ENCODE measurements around the gene RAP1GAP2. TPM values are rescaled to one million over a fixed set of nuclear protein-coding genes. Genes with fewer than 3 reads are reported as not detected.
A peak's percentile ranks its signal among the peaks of the same experiment; 100 is the strongest.
"Not testable (repeated sequence)": the region's sequence is repeated elsewhere in the genome, so short reads cannot be mapped to it uniquely, and the experiment has no call there.

Gene RAP1GAP2
- total RNA-seq, 1 donor from 2014 or later = 0.79 TPM

GRCh38 chr17:3026856-3027751, 230.9 kb downstream of the RAP1GAP2 start:
- peaks cover 10% of the 10 kb centered on the region for H3K9me3 Mint-ChIP-seq
- H3K4me3 Mint-ChIP-seq = no peak overlapping the region
- intact Hi-C loops (cut with micrococcal nuclease) = no loop called here
- H3K27ac Mint-ChIP-seq = no peak overlapping the region
- DNase-seq = no peak
- H3K36me3 Mint-ChIP-seq (ENCODE audit: low read depth) = peaks cover 14% of the 10 kb centered on the region
- H3K27me3 Mint-ChIP-seq = no peaks in the 10 kb centered on the region
- no peaks in the 10 kb centered on the region for H3K4me1 Mint-ChIP-seq

DNA sequence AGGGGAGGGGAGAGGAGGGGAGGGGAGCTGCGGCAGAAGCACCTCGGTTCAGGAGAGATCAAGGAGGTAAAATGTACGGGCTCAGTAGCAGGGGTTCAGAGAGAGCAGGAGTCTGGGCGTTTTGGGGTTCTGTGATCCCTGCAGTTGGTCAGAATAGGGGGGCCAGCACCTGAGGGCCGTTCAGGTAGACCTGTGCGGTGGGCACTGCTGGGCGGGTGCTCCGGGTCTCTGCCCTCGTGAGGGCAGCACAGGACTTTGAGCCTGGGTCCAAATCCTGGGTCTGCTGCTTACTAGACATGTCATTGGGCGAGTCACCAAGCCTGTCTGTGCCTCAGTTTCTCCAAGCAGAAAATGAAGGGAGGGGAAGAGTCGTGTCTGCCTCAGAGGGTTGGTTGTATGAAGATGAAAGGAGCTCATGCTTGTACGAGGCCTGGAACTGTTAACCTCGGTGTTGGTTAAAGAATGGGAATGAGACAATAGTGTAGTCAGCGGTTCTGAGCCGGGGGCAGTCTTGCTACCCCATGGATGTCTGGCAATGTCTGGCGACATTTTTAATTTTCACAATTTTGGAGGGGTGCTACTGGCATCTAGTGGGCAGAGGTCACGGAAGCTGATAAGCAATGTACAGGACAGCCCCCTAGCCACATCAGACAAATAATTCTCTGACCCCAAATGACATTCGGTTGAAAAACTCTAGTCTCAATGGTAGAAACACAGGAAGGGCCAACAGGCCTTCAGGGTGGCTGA, 231.7 kb downstream of the RAP1GAP2 start:
- no peaks in the 10 kb centered on the region for H3K4me1 Mint-ChIP-seq
- no peak overlapping the region for H3K27ac Mint-ChIP-seq
- no peaks in the 10 kb centered on the region for H3K27me3 Mint-ChIP-seq
- H3K36me3 Mint-ChIP-seq (ENCODE audit: low read depth) = peaks cover 8% of the 10 kb centered on the region
- H3K4me3 Mint-ChIP-seq = no peak overlapping the region
- DNase-seq = no peak
- H3K9me3 Mint-ChIP-seq = peaks cover 4% of the 10 kb centered on the region
- intact Hi-C loops (cut with micrococcal nuclease) = no loop called here

- no peaks in the 10 kb centered on the region for H3K27me3 Mint-ChIP-seq
- DNase-seq = no peak
- H3K9me3 Mint-ChIP-seq = no peaks in the 10 kb centered on the region
- H3K4me1 Mint-ChIP-seq = no peaks in the 10 kb centered on the region
- H3K36me3 Mint-ChIP-seq (ENCODE audit: low read depth) = peaks cover 2% of the 10 kb centered on the region
- no peak overlapping the region for H3K27ac Mint-ChIP-seq
- intact Hi-C loops (cut with micrococcal nuclease) = no loop called here
- H3K4me3 Mint-ChIP-seq = no peak overlapping the region
Observed at GRCh38 chr17:3029213-3029913, 233.1 kb downstream of the RAP1GAP2 start.

DNA sequence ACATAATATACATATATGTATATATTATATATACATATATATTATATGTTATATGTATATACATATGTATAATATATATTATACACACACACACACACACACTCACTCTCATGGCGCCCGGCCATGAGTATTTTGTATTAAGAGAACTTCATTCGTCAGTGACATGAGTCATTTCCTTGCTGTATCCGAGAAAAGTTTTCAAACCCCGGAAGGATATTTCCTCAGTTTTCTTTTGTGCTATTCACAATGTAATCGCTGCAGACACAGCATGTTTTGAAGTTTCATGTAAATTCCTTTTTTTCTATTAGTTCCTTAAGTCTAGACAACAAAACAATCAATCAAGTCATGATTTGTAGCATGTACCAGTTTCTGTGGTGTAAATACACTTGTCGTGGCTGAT, 233.9 kb downstream of the RAP1GAP2 start:
- Mint-ChIP-seq H3K4me3 (no peak overlapping the region), H3K27ac (no peak overlapping the region), H3K9me3 (no peaks in the 10 kb centered on the region), H3K4me1 (no peaks in the 10 kb centered on the region), H3K27me3 (no peaks in the 10 kb centered on the region), H3K36me3 (ENCODE audit: low read depth) (peaks cover 2% of the 10 kb centered on the region)
- no peak for DNase-seq
- intact Hi-C loops (cut with micrococcal nuclease) = no loop called here

DNA sequence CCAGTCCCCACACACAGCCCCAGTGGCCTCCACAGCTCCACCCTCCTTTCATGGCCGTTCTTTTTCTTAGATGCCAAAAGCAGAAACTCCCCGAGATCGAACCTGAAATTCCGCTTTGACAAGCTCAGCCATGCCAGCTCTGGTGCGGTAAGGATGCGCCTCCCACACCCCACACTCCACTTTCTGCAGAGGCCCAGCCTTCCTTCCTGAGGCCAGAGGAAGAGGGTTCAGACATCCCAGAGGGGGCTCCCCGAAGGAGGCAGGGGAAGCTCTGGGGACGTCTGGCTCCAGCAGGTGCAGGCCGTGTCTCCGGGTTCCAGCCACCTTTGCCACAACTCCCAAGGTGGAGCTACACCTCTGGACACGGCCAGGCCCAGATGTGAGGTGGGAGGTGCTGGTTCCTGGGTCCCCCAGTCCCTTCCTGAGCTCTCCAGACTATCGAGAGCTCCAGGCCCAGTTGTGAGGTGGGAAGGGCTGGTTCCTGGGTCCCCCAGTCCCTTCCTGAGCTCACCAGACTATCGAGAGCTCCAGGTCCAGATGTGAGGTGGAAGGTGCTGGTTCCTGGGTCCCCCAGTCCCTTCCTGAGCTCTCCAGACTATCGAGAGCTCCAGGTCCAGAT, 234.7 kb downstream of the RAP1GAP2 start:
- not testable (repeated sequence) for H3K27ac Mint-ChIP-seq

DNA sequence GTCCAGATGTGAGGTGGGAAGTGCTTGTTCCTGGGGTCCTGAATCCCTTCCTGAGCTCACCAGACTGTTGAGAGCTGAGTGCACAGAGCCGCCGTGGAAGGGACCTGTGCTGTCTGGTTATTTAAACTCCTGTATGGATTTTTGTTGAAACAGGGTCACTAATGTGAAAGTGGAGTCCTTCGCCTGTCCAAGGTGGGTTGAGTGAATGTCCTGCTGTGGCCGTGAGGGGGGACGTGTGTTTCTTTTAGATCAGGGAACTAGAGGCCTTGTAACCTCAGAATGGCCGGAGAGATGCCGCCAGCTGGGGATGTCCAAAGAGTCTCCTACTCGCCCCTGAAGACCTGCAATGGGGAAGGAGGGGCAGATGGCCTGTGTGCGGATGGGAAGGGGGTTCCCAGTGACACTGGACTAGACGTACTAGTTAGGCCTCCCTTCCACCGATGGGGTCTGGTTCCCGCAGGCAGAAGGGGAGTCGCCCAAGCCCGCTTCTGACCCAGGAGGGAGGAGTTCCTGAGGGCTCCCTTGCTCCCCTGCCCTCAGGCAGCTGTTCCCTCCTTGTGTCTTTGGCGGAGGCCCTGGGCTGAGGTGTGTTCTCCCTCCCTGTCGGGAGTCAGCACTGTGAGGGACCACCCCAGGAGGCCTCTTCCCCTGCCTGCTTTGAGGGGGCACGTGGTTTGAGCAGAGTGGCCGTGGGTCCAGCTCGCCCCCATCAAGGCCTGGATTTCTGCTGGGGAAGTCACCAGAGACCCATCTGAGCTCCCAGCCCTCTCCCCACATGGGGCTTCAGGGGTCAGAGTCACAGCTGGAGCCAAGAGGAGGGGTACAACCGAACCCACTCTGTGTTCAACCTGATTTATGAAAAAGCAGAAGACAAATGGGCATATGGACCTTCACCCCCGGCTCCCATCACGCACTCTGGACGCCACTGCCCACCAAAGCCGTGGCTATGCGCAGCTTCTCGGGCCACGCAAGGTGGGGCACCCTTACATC, 236.3 kb downstream of the RAP1GAP2 start:
- DNase-seq = no peak

More for the DNA sequence above, 234.7 kb downstream of the RAP1GAP2 start:
- intact Hi-C loops (cut with micrococcal nuclease); H3K36me3 Mint-ChIP-seq (ENCODE audit: low read depth); DNase-seq; H3K4me3 Mint-ChIP-seq; H3K4me1 Mint-ChIP-seq; H3K27me3 Mint-ChIP-seq; H3K9me3 Mint-ChIP-seq: not testable (repeated sequence)

GRCh38 chr17:3033248-3033640, 237.0 kb downstream of the RAP1GAP2 start:
- H3K27me3 Mint-ChIP-seq = no peaks in the 10 kb centered on the region
- H3K4me1 Mint-ChIP-seq = no peaks in the 10 kb centered on the region
- DNase-seq = peak; percentile 47
- no peaks in the 10 kb centered on the region for H3K9me3 Mint-ChIP-seq
- intact Hi-C loops (cut with micrococcal nuclease) = no loop called here
- peaks cover 2% of the 10 kb centered on the region for H3K36me3 Mint-ChIP-seq (ENCODE audit: low read depth)
- no peak overlapping the region for H3K4me3 Mint-ChIP-seq
- H3K27ac Mint-ChIP-seq = no peak overlapping the region

More for the DNA sequence above, 236.3 kb downstream of the RAP1GAP2 start:
- Mint-ChIP-seq H3K27me3 (no peaks in the 10 kb centered on the region), H3K4me1 (no peaks in the 10 kb centered on the region), H3K36me3 (ENCODE audit: low read depth) (peaks cover 2% of the 10 kb centered on the region), H3K9me3 (no peaks in the 10 kb centered on the region), H3K27ac (no peak overlapping the region), H3K4me3 (no peak overlapping the region)
- intact Hi-C loops (cut with micrococcal nuclease) = no loop called here

- Mint-ChIP-seq H3K27ac (no peak overlapping the region), H3K9me3 (no peaks in the 10 kb centered on the region), H3K4me1 (no peaks in the 10 kb centered on the region), H3K27me3 (no peaks in the 10 kb centered on the region), H3K36me3 (ENCODE audit: low read depth) (peaks cover 2% of the 10 kb centered on the region), H3K4me3 (no peak overlapping the region)
- intact Hi-C loops (cut with micrococcal nuclease) = no loop called here
- peak; percentile 48 for DNase-seq
Observed at GRCh38 chr17:3033741-3034577, 237.7 kb downstream of the RAP1GAP2 start.

- Mint-ChIP-seq H3K4me1 (no peaks in the 10 kb centered on the region), H3K27ac (no peak overlapping the region), H3K27me3 (no peaks in the 10 kb centered on the region), H3K9me3 (no peaks in the 10 kb centered on the region), H3K4me3 (no peak overlapping the region), H3K36me3 (ENCODE audit: low read depth) (no peaks in the 10 kb centered on the region)
- DNase-seq = no peak
- intact Hi-C loops (cut with micrococcal nuclease) = no loop called here
Observed at GRCh38 chr17:3034578-3034920, 238.3 kb downstream of the RAP1GAP2 start.

DNA sequence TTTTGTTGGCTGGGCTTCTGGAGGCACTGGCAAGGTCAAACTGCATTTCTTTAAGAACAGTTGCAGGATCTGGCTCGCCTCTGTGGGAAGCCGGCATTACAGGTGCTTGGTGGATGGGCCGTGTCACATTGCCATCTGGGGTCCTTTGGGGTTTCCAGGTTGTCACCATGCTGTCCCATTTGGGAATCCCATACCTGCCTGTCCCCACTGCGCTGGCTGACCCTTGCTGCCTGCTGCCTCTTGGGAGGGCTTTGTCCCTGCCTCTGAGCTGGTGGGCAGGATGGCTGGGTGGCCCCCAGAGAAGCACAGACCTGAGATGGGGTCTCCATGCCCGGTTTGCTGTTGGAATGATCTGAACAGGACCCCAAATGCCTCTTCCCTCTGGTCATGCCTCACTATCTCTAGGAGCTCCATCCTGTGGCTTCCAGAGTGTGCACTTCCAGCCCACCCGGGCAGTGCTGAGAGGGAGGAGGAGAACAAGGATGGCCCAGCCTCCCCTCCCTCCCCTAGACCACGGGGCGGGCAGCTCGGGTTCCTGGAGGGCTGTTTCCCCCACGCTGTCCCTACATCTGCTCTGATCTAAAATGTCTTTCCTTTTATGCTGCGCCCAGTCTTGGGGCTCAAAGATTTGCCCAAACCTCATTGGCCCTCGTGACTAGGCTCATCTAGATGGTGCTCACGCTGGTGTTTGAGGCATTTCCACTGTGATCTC, 239.2 kb downstream of the RAP1GAP2 start:
- Mint-ChIP-seq H3K27ac (no peak overlapping the region), H3K4me1 (no peaks in the 10 kb centered on the region)

GRCh38 chr17:3035968-3036280, 239.7 kb downstream of the RAP1GAP2 start:
- no peak overlapping the region for H3K27ac Mint-ChIP-seq
- H3K4me1 Mint-ChIP-seq = no peaks in the 10 kb centered on the region
- H3K9me3 Mint-ChIP-seq = no peaks in the 10 kb centered on the region
- no peaks in the 10 kb centered on the region for H3K36me3 Mint-ChIP-seq (ENCODE audit: low read depth)
- no peak overlapping the region for H3K4me3 Mint-ChIP-seq
- no peaks in the 10 kb centered on the region for H3K27me3 Mint-ChIP-seq
- intact Hi-C loops (cut with micrococcal nuclease) = no loop called here
- DNase-seq = peak; percentile 44

More for the DNA sequence above, 239.2 kb downstream of the RAP1GAP2 start:
- Mint-ChIP-seq H3K27me3 (no peaks in the 10 kb centered on the region), H3K4me3 (no peak overlapping the region), H3K36me3 (ENCODE audit: low read depth) (no peaks in the 10 kb centered on the region), H3K9me3 (no peaks in the 10 kb centered on the region)
- intact Hi-C loops (cut with micrococcal nuclease) = no loop called here
- peak; percentile 48 for DNase-seq

GRCh38 chr17:3036800-3037199, 240.6 kb downstream of the RAP1GAP2 start:
- Mint-ChIP-seq H3K27ac (no peak overlapping the region), H3K36me3 (ENCODE audit: low read depth) (no peaks in the 10 kb centered on the region), H3K4me1 (no peaks in the 10 kb centered on the region), H3K9me3 (no peaks in the 10 kb centered on the region), H3K4me3 (no peak overlapping the region), H3K27me3 (no peaks in the 10 kb centered on the region)
- intact Hi-C loops (cut with micrococcal nuclease) = no loop called here
- DNase-seq = peak; percentile 40
